ENCODE results near the gene LPP.

GRCh38 chr3:188533172-188533571 lies 379.2 kb downstream of the LPP start:
- TF ChIP-seq, protein P1, sequence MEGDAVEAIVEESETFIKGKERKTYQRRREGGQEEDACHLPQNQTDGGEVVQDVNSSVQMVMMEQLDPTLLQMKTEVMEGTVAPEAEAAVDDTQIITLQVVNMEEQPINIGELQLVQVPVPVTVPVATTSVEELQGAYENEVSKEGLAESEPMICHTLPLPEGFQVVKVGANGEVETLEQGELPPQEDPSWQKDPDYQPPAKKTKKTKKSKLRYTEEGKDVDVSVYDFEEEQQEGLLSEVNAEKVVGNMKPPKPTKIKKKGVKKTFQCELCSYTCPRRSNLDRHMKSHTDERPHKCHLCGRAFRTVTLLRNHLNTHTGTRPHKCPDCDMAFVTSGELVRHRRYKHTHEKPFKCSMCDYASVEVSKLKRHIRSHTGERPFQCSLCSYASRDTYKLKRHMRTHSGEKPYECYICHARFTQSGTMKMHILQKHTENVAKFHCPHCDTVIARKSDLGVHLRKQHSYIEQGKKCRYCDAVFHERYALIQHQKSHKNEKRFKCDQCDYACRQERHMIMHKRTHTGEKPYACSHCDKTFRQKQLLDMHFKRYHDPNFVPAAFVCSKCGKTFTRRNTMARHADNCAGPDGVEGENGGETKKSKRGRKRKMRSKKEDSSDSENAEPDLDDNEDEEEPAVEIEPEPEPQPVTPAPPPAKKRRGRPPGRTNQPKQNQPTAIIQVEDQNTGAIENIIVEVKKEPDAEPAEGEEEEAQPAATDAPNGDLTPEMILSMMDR (IDR thresholded peaks at IDR 0.05) = no peak
- TF ChIP-seq POLR2AphosphoS5 (IDR thresholded peaks at IDR 0.05) = no peak
